Thyroid gland (tissue), 4 donors: ENCODE results near the gene SLC29A3.

ENCODE experiments used
- CTCF ChIP-seq, 6 experiments: fragments of 200-600 bp in 3 of 6; fragments of 450-650 bp in 3 of 6; sonication (generic) in 3 of 6; IDR thresholded peaks; one replicate each; pipeline ENCODE4 v1.5.1; 2016 to 2019; ENCODE audit warnings: antibody characterized with exemption in 6 of 6, mild to moderate bottlenecking in 2 of 6, inconsistent platforms in 1 of 6, moderate library complexity in 1 of 6
- POLR2A ChIP-seq, 2 donors: fragments of 450-650 bp; IDR thresholded peaks; one replicate each; pipeline ENCODE4 v1.6.1; 2017; ENCODE audit warnings: antibody characterized with exemption in 2 of 2, mild to moderate bottlenecking in 2 of 2, moderate library complexity in 1 of 2

DNA sequence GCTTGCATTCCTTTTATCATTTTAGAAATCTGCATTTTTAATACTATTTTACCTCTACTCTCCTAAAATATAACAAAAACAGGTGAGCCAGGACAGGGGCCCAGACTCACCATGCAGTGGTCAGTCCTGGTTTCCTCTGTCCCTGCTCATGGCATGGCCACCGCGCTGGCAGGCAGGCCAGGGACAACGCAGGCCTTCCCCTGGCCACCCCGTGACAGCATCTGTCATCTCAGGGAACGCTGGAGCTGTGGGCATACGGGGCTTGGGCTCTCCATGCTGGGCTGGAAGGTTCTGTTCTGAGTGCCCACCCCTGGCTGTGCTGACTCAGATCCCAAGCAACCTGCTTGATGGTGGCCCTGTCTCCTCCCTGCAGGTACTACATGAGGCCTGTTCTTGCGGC lies 42.5 kb downstream of the SLC29A3 start:
- no peak for TF ChIP-seq CTCF (IDR thresholded peaks at IDR 0.05)
- no peak for TF ChIP-seq POLR2A (IDR thresholded peaks at IDR 0.05)
